HG03064 (cell line): ENCODE measurements around the gene SLC9A9.

Experiments
- ATAC-seq: cut with Tn5 transposase; IDR thresholded peaks from one replicate; pipeline ENCODE4 v1.9.1; 2021; ENCODE audit warnings: low read depth; ENCODE audit not compliant: unreplicated experiment

The SLC9A9 gene

DNA sequence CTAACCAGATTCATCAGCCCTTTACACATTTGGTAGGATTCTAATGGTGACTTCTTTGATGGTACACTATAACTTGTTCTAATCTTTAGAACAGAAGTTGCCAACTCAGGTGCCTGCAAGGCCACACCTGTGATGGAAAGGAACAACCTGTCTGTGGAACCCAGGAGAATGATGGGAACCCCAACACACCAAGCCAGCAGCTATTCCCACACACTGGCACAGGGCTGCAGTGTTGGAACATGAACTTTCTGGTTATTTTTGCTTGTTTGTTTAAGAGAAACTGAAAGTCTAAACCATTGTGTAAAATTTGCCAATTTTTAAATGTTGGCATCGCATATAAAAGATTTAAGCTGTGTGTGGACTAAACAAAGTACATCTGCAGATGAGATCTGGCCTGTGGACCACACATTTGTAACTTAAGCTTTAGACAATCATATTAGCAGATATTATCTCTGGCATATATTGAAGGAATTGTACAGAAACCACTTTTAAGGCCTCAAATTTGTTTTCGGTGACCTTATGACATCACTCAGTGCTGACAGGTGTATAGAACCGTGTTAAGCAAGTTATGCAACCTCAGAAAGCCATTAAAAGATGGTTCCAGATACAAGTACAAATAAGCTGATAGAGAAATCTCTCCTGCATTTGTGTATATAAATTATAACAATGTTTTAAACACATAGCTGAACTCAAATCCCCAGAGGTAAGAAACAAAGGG is 242.9 kb downstream of the SLC9A9 start:
- ATAC-seq, result no peak

DNA sequence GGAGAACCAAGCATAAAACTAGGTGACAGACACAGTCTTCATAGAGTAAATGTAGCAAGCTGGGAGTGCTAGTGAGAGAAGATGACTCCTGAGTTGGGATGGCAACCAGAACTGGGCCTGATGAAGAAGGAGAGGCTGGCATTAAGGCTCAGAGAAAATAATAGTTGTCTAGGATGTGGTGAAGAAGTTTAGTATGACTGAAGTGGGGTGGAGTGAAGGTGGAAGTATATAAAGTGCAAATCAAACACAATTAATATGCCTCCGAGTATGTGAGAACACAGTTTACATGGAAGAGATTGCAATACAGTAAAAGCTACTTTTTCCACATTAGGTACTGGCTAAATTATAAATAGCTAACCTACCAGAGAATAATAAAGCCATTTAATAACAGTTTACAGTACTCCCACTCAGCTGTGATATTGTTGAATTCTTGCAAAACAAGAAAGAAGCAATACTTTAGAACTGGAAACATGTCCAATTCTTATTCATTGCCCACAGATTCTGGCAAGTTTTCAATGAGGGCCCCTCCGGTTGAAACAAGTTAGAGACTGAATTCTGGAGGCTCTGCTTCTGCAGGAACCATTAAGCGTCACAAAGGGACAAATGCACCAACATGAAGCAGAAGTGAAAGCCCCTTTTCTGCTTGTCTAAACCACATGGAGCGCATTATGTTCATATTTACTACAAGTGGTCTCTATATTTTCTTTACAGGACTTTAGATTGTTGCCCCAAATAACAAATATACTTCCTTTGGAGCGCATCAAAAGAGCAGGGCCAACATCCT is 243.7 kb downstream of the SLC9A9 start:
- ATAC-seq, result no peak

DNA sequence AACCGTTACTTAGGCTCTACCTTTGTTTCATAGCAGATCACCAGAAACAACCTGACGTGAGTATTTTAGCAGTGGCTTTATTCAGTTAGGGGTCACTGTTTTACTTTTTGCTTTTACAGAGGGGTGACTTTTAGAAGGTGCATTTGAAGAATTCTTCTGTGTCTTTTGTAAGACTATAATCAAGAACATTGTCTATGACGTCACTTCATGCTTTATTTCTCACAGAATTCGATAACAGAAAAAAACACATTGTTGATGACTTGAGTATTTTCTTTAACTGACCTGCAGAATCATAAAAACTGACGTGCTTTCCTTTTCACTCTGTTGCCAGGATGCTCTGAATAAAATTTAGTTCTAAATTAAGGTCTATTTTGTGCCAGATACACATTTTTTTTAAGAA is 244.5 kb downstream of the SLC9A9 start:
- ATAC-seq, result no peak

DNA sequence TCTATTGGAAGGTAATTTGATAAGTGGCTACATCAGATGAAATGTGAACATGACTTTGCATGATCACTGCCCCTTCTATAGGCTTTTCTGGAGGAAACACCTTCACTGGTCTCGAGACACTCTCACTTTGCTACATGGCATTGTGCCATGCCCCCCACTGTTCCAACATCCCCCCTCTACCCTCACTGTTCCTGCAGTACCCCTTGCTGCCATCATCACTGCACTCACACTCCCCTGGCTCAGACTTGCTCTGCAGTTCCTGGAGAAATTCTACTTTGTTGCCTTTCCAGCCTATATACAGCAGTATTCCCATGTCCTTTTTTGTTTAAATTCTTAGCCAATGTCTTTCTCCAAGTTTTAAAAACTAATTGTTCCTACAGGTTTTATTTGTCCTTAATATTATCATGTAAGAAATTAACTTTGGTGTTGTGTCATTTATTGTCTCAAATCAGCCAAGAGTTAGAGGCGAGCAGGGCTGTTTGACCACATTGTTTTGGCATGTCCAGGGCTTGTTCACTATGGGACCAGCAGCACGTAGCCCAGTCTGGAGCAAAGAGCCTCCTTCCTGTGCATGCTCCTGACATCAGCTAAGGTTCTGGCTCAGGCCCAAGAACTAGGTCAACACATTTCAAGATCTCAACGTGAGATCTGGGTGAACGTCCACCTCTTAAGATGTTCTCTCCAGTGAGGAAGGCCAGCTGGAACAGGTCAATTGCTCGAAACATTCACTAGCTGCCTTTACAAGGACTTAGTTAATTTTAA is 246.4 kb downstream of the SLC9A9 start:
- ATAC-seq, result no peak

GRCh38 chr3:143600756-143601718 is 247.2 kb downstream of the SLC9A9 start:
- no peak for ATAC-seq

DNA sequence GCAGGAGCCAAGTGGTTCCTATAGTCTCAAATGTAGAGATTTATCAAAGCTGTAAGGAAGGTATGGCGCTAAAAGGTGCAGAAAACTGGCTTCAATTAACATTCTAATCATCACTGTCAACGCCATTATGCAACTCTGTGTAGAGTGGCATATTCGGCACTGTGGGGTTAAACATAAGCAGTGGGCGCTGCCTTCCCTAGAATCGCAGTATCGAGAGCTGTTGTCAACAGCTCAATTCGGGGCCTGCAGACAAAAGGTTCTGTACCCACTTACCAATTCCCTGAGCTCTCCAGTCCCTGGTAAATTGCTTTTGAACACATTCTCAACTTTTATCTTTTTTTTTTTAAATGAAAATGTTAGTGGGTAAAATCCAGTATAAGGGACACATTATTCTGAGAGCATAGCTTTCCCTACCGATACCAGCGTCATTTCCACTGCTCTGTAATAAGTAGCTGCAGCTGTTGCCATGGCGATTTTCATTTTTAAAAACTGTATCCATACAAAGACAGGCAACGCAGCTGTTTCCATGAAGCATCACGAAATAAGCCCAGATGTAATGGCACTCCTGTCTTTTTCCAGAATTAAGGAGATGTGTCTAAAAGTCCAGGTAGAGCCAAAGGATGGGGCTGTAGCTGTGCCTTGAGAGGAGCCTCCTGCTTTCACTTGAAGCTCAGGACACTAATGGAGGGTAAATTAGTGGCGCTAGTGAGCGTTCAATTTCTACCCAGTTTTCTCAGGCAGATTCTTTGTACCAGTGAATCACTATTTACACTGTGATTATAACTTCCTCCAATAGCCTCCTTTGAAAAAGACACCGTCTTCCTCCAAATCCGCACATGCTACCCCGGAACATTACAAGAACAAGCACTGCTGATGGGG is 250.3 kb downstream of the SLC9A9 start:
- ATAC-seq, result no peak

DNA sequence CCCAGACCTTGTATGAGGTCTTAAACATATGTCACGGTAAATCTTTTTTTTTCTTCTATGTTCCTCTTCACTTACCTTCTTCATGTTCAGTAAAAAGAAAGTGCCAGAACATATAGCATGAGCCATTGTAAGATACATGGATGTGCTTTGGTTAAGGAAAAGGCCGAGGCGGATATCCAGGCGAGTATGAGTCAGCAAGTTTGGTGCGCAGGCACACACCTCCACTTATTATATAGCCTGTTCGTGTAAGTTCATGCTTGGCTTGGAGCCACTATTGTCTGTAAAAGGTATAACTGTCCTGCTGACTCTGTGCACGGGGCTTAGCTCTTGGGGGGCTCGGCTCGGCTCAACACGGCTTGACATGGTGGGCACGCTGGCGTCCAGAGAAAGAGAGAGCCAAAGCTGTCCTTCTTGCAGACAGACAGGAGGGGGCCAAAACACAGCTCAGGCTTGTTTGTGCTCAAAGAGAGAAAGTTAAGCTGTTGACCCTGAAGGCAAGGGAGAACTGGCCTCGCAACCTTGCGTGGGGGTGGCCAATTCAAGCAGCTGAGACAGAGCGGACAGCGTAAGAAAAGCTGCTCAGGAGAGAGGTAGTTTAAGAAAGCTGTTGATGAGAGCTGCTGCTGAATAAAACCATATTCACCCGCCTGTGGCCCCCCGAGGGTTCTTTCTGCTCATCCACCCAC is 251.2 kb downstream of the SLC9A9 start:
- ATAC-seq, result no peak

GRCh38 chr3:143595456-143596077 is 252.7 kb downstream of the SLC9A9 start:
- ATAC-seq, result peak; percentile 96

DNA sequence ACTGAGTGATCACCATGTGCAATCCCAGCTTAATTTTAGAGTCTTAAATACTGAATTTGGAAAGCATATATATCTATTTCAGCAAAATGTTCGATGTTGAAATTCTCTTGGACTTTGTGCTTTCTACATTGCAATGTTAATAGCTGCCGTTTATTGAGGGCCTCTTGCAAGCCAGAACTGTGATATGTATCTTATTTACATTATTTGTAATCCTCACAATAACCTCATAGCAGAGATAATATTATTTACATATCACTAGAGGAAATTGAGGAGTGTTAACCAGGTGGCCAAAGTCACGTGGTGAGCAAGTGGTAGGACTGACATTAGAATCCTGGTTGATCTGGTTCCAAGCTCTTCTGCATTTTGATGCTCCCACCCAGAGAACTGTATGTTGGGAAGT is 254.1 kb downstream of the SLC9A9 start:
- ATAC-seq, result no peak

DNA sequence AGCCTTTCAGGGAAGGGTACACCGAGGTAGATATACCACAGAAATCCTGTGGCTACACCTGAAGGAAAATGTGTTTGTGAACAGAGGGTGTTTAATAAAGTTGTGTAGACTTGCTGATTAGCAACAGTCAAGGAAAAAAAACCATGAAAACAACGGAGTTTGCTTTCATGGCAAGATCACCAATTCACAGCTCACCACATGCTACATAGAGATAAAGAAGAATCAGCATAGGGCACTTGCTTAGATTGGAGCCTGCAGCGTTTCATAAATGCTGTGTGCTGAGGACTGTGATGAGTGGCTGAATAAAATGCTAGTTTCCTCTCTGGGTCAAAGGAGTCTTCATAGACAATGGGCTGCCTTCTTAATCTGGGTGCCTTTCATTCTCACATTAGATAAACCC is 257.6 kb downstream of the SLC9A9 start:
- no peak for ATAC-seq

GRCh38 chr3:143586576-143586975 is 261.7 kb downstream of the SLC9A9 start:
- no peak for ATAC-seq

GRCh38 chr3:143585720-143586456 is 262.4 kb downstream of the SLC9A9 start:
- ATAC-seq, result no peak

GRCh38 chr3:143584474-143584873 is 263.8 kb downstream of the SLC9A9 start:
- no peak for ATAC-seq

- no peak for ATAC-seq
Measured at GRCh38 chr3:143581972-143582722, 266.1 kb downstream of the SLC9A9 start.

- ATAC-seq, result no peak
Measured at GRCh38 chr3:143578810-143579435, 269.3 kb downstream of the SLC9A9 start.

DNA sequence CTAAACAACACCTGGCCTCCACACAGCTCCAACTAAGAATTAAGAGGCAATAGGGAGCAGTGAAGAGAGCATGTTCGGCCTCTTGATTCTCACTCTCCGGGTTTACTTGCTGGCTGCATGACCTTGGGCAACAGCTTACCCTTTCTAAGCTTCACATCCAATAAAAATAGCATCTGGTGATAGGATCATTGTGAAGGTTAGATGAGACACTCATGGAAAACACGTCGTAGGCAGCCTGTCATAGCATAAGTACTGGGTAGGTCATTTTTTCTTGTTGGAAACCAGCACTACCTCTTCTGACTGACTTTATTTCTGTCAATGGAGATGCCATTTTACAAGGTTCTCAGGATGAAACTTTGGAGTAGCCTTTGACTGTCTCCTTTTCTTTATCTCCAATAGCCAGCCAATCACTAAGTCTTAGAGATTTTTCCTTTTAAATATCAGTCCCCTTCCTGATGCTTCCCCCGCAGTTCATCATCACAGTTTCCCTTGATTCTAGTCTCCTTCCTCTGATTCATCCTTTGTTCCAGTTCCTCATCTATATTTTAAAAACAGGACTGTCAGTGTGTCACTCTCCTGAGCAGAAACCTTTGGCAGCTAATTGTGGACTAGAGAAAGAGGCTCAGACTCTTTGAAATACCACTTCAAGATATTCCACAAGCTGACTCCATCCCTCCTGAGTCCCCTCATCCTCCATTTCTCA is 271.5 kb downstream of the SLC9A9 start:
- no peak for ATAC-seq
